Hematopoietic multipotent progenitor cell treated with erythropoietin and hydrocortisone succinate and interleukin-3 and kit ligand, for 4 days (in vitro differentiated cells): Measurements from ENCODE around the gene LINS1.

ENCODE experiments used
- DNase-seq: peaks from one replicate; pipeline ENCODE4 v3.0.0-alpha.2; 2015

Gene LINS1

DNA sequence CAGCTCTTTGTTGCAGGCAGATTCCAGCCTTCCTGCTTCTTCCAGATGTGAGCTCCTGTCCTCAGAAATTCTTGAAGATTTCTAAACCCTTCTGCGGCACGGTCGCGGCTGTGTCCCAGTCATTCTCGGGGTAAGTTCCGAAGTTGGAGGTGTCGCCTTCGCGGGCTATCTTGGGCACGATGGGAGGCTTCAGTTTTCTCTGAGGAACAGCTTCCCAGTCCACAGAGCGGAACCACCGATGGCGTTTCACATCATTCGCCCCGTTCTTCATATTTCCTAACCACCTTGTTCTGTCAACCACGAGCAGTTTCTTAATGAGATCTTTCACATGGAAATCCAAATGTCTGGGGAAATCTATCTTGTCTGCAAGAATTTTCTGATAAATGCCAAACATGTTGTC, 48.5 kb downstream of the LINS1 start:
- DNase-seq, result no peak

DNA sequence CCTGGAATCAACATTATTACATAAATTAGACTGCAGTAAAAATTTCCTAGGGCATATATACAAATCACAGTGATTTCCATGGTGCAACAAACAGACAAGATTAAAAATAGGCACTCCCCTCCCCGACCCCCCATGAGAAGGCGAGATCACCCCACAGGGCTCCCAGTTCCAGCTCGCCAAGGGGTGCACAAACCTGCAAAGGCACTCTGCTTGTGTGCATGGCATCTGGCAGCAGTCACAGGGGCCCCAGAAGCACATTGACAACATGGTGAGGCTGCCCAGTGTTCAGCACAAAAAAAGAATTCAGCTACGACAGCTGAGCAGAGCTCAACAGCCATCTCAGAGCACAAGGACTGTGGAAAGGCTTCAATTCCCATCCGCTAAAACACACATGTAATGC, 54.0 kb downstream of the LINS1 start:
- DNase-seq, result no peak

DNA sequence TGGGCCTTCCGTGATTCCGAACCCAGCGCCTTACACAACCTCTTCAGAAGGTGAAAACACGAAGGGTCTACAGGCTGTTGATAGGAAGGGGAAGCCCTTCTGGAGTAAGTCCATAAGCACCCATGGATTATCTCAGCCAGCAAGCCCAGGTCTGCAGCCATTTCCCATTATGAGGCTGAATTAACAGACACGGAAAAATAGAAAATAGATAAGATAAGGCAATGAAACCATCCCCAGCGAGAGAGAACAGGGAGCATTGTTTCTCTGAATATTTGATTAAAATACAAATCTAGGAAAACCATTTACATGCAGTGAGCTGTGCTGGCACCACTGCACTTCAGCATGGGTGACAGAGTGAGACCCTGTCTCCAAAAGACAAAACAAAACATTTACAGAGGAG, 57.0 kb downstream of the LINS1 start:
- DNase-seq, result no peak

DNA sequence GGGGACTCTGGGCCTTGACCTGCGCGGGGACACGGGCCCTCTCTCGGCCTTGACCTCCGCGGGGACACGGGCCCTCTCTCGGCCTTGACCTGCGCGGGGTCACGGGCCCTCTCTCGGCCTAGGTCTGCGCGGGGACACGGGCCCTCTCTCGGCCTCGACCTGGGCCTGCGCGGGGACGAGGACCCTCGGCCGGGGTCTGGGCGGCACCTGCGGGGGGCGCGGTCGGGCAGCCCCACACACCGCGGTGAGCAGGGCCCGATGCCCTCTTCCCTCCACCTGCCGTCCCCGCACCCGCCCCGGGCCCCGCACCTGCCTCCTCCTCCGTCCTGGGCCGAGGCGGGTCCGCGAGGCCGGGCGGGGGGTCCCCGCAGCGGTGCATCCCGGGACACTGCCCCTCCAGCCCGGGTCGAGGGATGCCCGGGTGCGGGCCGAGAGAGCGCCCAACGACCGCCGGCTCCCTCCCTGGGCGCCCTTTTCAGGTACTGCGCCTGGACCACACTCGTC, 57.6 kb downstream of the LINS1 start:
- DNase-seq, result no peak

DNA sequence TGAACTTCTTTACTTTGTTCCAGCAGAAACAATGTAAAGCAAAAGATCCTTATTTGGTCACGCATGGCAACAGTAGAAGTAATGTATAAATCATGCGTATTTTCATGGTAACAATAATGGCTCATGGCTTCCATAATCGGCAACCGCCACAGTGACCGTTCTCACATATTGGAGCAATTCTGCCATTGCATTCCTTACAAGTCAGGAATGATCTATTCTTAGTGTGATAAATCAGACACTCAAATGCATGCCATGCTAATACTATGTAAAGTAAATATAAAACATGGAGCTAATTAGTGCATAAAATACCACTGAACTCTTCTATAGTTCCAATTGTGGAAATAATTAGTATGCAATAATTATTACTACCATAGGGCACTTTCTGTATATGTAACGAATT, 59.7 kb downstream of the LINS1 start:
- DNase-seq, result no peak

DNA sequence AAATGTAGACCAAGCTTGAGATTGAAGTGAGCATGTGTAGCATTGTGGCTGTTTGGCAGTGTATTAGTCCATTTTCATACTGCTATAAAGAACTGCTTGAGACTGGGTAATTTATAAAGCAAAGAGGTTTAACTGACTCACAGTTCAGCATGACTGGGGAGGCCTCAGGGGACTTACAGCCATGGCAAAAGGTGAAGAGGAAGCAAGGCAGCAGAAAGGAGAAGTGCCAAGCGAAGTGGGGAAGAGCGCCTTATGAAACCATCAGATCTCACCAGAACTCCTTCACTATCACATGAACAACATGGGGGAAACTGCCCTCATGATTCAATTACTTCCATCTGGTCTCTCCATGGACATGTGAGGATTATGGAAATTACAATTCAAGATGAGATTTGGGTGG, 64.7 kb downstream of the LINS1 start:
- peak; percentile 66 for DNase-seq

DNA sequence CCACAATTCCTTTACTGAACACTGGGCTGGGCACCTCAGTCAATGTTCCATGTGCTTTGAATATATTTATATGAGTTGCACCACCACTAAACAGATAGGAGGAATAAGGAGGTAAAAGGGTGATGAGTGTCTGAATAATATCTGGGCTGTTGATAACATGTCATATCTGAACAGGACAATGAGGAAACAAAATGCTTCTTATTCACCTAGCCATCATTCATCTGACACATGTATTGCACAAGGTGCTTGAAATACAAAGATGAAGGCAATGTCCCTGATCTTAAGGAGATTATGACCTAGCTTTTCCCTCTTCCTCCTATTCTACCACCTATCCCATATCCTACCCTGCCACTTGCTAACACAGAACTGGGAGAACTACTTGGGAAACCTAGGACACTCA, 65.3 kb downstream of the LINS1 start:
- DNase-seq, result no peak

DNA sequence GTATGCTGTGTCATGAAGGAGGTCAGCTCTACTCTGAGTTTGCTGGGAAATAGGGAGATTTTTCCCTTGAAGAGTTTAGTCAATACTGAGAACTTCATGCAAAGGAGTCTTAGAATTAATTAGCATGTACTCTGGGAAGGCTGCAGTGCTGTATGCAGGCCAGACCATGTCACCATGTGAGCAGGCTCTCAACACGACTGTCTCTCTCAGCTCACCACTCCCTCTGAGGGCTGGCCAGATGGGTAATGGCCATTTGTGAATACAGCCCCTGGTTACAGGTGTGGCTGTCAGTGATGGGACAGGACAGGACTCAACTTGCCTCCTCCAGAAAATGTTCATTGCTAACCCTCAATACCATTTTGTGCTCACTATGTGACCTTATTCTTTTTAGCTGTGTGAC, 68.1 kb downstream of the LINS1 start:
- DNase-seq, result no peak

DNA sequence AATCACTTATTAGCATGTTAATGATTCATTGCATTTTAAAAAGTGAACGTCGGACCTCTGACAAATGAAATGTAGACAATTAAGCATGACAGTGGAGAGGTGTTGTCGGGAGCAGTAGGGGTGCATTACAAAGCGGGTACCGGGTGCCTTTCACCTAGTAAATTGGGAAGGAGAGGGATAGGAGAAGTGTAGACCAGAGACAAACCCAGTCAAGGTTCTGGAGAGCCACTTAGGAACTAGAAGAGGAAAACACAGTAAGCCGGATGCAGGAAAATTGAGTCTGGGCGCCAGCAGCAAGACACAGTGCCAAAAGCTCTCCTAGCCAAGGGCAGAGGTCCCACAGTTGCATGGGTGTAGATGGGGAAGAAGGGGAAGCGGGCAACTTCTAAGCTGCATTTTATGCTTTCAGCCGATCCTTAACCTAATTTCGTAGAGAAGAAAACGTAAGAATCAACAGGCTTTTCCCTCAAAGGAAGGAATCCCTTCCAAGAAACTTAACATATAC, 70.1 kb downstream of the LINS1 start:
- no peak for DNase-seq

DNA sequence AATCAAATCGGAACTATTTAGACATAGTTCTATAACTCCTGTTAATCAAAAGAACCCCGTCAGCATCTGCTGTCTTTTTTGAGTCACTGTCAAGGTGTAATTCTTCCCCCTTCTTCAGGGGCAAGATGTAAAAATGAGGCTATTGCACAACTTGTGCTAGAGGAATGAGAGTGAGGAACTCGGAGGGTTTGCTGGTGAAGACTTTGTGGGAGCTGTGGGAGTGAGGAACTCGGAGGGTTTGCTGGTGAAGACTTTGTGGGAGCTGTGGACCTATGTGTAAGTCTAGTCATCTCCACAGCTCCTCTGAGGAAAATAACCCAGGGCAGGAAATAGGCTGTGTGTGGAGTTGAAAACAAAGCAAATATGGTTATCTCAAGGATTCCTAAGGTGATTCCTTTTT, 70.8 kb downstream of the LINS1 start:
- no peak for DNase-seq

DNA sequence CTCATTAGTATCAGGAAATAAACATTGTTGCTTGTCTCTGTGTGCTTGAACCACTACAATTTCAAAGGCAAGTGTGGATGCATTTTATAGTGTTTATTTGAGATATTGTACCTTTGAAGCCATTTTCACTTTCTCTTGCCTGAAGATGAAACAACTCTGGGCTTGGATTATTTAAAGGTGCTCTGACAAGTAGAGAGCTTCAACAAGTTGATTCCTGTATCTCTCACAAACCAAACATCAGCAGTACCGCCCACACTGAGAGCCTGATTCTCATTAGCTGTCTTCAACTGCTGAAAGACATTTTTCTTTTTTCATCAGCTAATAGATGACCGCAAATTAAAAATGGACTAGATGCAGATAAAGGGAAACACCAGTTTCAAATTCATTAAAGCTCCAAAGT, 72.4 kb downstream of the LINS1 start:
- DNase-seq, result no peak

DNA sequence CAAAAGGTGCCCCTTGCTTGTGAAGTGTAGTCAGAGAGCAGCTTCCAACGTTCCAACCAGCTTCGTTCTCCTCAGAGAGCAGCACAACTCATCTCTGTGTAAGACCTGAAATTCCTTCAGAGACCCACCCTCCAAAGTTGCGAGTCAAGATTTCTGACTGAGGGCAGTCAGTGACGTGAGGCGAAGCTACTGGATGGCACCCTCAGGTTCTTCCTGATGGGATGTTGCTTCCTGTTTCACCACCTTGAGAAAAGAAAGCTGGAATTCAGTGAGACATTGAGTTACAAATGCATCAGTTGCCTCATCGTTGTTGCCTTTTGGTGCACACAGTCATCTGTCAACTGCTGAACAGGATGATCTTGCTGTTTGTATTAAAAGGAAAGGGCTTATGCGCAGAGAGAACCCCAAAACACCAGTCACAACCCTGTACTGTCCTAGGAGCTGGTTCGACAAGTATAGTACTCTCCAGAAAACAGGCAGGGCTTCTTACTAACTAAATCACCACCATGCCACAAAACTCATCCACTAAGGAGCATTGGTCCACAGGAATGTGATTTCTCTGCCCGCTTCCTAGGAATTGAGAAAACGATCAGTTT, 73.1 kb downstream of the LINS1 start, which contains the start of gene CERS3:
Gene CERS3, minus strand, starts transcription at position 118 of the 596 bp plus-strand sequence. CDS start 27,101 bp downstream, outside the sequence.
- no peak for DNase-seq

DNA sequence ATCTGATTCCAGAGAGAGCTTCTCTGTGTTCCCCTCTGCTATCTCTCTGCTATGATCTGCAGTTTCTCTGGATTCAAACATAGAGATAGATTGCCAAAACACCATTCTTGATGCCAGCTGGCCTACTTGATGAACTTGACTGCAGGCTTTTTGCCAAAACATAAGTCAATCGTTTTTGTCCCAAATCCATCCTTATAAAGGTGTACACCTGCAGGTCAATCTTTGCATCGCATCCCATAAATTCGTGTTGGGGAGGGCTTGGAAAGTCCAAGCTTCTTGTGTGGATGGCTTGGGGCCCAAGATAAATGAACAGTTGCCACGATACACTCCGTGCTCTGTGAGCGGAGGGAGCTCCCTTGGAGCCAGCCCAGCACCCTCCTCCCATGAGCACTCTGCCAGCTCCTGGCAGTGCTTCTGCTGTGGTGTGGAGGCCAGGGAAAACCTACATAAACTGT, 75.9 kb downstream of the LINS1 start:
- no peak for DNase-seq

DNA sequence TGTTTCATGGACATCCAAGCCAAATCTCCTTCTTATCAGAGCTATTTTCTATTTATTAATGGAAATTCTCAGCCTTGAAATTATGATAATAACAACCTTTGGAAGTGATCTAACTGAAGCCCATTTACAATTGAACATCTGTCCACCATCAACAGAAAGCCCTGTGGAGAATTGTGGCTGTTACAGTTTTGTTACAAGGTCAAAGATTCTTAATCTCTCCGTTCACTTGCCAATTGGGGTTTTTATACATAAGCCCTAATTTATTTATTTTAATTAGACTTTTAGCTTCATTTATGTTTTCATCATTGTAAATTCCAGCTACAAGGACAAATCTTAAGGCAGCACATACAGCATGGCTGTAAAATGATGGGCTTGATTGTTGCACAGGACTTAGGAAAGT, 76.5 kb downstream of the LINS1 start:
- no peak for DNase-seq

DNA sequence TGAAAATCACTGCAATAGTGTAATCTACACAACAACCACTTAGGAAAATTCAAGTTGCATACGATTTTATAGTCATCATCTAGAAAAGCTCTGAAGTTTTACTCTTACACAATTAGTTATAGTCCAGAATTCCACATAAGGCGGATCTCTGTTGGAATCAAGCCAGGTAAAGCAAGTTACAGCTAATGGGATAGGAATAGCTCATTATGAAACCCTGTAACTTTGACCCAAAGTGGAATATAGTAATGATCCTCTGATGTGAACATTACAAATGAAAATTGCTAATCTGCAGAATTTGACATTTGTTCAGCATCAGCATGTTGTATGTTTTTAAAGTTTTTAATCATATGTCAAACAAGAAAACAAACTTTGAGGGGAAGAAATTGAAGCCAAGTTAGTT, 77.7 kb downstream of the LINS1 start:
- no peak for DNase-seq

DNA sequence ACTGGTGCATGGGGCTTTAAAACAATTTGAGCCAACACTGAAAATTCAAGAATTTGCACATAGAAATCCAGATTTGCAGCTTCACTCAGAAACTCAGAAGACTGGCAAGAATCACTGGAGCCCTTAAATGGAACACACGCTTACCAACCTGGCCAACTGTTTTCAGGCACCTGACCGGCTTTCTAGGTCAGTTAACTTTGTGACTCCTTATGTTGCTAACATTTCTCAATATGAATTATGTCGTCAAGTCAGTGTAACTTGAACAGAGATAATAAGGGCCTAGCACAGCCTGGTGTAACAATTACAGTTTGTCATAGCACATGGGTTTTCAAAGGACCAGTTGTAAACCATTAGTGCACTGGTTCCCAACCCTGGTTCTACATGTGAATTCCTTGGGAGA, 80.1 kb downstream of the LINS1 start:
- DNase-seq, result no peak

DNA sequence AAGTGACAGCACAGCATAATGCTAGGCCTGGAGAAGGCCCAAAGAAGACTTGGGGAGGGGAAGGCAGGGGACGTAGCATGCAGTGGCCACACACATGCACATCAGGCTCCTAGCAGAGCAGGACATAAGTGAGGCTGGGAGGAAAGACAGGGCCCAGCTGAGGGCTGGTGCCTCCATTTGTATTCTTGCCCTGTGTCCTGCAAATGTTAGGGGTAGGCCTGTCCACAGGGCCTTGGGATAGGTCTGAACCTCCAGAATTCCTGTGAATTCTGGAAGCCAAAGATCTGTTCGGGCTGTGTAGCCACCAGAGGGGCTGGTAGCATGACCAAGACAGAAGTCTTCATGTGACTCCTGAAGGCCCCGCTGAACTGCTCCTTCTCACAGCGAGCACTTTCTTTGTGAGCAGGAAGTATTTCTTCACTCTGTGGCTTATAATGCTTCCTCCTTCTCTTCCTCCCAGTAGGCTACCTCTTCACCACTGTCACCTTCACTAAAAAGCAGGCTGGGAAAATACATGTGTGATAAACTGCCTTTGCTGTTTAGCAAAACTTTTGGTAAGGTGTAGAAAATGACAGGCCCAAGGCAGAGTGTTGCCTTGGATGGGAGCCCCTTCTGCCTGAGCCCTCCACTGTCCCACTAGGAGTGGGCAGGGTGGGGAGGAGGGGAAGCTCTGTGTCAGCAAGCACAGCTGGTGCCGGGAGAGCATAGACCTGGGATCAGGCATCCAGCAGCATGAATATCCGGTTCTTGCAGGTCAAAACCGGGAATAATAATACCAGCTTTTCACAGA, 81.7 kb downstream of the LINS1 start:
- peak; percentile 65 for DNase-seq

DNA sequence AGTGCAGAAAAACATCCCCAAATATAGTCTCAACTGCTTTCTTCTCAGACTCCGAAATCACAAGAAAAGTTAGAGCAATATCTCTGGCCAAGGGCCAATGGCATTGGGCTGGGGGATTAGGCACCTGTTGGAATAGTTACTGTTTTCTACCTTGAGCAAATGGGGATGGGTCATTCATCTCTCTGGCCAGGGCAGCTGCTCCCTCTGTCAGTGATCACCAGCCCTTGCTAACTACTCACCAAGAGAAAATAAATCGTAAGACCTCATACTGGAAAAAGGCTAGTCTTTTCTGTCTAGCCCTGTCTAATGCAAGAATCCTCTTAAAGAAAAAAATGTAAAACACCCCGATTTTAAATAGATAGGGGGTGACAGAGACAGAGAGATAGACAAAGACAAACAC, 84.1 kb downstream of the LINS1 start:
- no peak for DNase-seq
